HG03095 (cell line): ENCODE measurements around the gene ODF2L.

Experiments used
- ATAC-seq: cut with Tn5 transposase; IDR thresholded peaks from one replicate; pipeline ENCODE4 v1.9.1; 2021; ENCODE audit warnings: moderate library complexity; ENCODE audit not compliant: unreplicated experiment

The ODF2L gene

GRCh38 chr1:86322241-86322640, 73.9 kb downstream of the ODF2L start:
- no peak for ATAC-seq

DNA sequence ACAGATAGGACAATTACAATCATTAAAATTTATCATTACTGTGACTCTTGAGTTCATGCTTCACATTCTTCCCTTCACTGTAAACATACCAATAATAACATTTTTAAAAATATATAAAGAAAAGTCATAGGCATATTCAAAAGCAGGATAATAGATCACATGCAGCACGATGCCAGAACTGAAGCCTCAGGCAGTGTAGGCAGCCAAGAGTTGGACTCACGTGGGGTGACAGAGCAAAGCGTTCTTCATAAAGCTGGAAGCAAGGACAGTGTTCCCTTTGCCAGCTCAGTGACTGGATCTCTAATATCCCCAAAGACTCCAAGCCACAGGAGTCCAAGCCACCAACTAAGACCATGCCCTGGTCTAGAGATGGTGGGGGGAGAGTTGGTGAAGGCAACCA, 77.7 kb downstream of the ODF2L start:
- ATAC-seq, result no peak

GRCh38 chr1:86317926-86318325, 78.2 kb downstream of the ODF2L start:
- no peak for ATAC-seq

- ATAC-seq, result no peak
Measured at GRCh38 chr1:86305731-86306130, 90.4 kb downstream of the ODF2L start.

DNA sequence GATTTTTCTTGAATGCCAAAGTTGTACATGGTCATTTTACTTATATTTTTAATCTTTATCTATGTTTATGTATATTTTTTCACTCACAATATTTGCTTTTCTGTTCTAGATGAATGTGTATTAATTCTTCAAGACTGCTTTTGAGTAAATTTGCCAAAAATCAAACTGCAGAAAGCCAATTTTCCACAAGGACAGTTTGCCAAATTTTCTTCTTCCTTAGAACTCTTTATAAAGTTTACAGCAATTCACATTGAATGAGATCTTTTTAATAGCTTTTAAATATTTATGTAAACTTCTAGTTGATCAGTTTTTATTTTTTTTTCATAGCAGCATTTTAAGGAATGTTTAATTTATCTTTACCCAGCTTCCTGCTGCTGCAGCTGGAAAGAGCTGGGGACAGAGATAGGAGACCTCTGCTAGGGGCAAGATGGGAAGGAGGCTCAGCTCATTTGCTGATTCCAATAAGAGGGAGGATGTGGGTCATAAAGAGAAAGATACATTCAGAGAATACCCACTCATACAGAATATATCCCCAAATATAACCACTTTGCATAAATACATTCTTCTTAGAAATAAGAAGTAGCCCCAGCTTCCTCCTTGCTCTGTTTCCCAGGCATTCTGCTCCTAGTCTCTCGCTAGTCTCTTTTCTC, 93.0 kb downstream of the ODF2L start:
- no peak for ATAC-seq
